PC-3 (cell line): ENCODE measurements around the gene NEURL1B.

Experiments
- CTCF ChIP-seq: fragments of 300-600 bp; sonication (generic); conservative IDR thresholded peaks from 2 replicates; pipeline ENCODE4 v1.5.1; 2017; ENCODE audit warnings: antibody characterized with exemption, low read depth, mild to moderate bottlenecking, low read length
- EZH2phosphoT487 ChIP-seq: fragments of 300-600 bp; sonication (generic); IDR thresholded peaks from 2 replicates; pipeline ENCODE4 v1.6.1; 2018; ENCODE audit warnings: mild to moderate bottlenecking, antibody characterized with exemption, low read length, borderline replicate concordance

DNA sequence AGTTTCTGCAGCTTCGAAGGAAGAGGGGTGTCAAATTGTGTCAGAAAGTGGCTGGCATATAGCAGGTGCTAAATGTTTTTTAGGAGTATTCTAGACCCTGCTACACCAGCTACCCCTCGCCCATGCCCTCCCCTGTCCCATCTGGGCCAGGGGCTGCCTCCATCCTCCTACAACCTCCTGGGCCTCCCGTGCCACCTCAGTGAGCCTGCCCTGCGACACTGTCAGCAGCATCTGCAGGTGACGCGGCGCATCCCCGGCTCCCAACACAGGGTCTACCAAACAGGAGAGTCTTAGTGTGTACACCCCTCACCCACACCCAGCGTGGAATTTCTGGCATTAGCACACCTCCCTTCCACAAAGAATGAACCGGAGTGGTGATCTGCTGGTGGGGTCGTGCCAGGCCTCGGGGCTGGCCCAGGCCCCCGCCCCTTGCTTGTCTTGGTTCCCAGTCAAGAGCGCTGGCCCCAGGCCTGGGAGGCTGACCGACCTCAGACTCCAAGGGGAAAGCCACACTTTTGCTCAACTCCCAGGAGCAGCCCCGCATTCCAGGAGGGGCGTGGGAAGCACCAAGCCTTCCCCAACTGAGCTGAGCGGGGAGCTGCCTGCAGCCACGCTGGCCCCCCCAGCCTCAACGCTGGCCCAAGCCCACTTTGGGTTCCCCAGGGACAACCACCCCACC, 55.2 kb downstream of the NEURL1B start:
- TF ChIP-seq CTCF: no peak
- TF ChIP-seq EZH2phosphoT487: no peak
